Esophagus muscularis mucosa (tissue), 4 donors: ENCODE results near the gene AVPR1B.

Source experiments
- CTCF ChIP-seq, 3 experiments: fragments of 200-600 bp in 2 of 3; fragments of 450-650 bp in 1 of 3; sonication (generic) in 2 of 3; IDR thresholded peaks; one replicate each; pipeline ENCODE4 v1.5.1; 2017 to 2019; ENCODE audit warnings: antibody characterized with exemption in 3 of 3, mild to moderate bottlenecking in 2 of 3, moderate library complexity in 1 of 3
- EP300 ChIP-seq: sonication (generic); formaldehyde crosslinking; IDR thresholded peaks from one replicate; pipeline ENCODE4 v1.6.1; 2017; ENCODE audit warnings: antibody characterized with exemption
- POLR2A ChIP-seq: fragments of 450-650 bp; IDR thresholded peaks from one replicate; pipeline ENCODE4 v1.6.1; 2017; ENCODE audit warnings: antibody characterized with exemption, moderate library complexity, mild to moderate bottlenecking, low read depth
- POLR2AphosphoS5 ChIP-seq, 2 donors: sonication (generic); formaldehyde crosslinking; IDR thresholded peaks; one replicate each; pipeline ENCODE4 v1.6.1; 2017; ENCODE audit warnings: antibody characterized with exemption in 2 of 2

DNA sequence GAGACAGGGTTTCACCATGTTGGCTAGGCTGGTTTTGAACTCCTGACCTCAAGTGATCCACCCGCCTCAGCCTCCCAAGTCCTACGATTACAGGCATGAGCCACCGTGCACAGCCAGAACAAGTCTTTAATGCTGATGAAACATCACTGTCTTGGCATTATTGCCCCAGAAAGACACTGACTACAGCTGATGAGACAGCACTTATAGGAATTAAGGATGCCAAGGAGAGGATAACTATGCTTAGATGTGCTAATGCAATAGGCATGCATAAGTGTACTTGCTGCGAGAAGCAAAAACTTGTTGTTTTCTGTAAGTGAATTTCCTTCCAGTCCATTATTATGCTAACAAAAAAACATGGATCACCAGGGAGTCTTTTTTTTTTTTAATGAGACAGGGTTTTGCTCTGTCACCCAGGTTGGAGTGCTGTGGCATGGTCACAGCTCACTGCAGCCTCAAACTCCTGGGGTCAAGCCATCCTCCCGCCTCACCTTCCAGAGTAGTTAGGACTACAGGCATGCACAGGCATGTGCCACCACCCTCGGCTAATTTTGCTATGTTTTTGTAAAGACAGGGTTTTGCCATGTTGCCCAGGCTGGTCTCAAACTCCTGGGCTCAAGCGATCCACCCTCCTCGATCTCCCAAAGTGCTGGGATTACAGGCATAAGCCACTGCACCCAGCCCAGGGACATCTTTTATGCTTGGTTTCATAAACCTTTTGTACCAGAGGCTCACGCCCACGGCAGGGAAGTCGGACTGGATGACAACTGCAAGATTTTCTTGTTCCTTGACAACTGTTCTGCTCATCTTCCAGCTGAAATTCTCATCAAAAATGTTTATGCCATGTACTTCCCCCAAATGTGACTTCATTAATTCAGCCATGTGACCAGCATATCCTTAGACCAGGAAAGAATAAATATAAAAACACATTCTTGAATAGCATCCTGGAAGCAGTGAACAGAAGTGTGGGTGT, 41.1 kb downstream of the AVPR1B start:
- no peak for TF ChIP-seq CTCF (IDR thresholded peaks at IDR 0.05)
- TF ChIP-seq POLR2A, result no peak
- TF ChIP-seq POLR2AphosphoS5 (IDR thresholded peaks at IDR 0.05), result no peak
- TF ChIP-seq EP300, result no peak
